Glutamatergic neuron (in vitro differentiated cells): ENCODE results near the gene BACE2. TPM values are rescaled to one million over a fixed set of nuclear protein-coding genes. Genes with fewer than 3 reads are reported as not detected.
A peak's percentile ranks its signal among the peaks of the same experiment; 100 is the strongest.

Experiments used
- DNase-seq: peaks from one replicate; pipeline ENCODE4 v3.0.0; 2022
- H3K27ac Mint-ChIP-seq: one replicate; pipeline ENCODE4 v1.8.0; 2020; ENCODE audit warnings: mild to moderate bottlenecking, mixed read lengths, inconsistent platforms; ENCODE audit not compliant: unreplicated experiment
- H3K27me3 Mint-ChIP-seq: one replicate; pipeline ENCODE4 v1.8.0; 2020; ENCODE audit warnings: mild to moderate bottlenecking, moderate library complexity, mixed read lengths, inconsistent platforms; ENCODE audit not compliant: unreplicated experiment
- H3K36me3 Mint-ChIP-seq: one replicate; pipeline ENCODE4 v1.8.0; 2020; ENCODE audit warnings: mild to moderate bottlenecking, mixed read lengths, inconsistent platforms; ENCODE audit not compliant: unreplicated experiment
- H3K4me1 Mint-ChIP-seq: one replicate; pipeline ENCODE4 v1.8.0; 2020; ENCODE audit warnings: mild to moderate bottlenecking, low read depth, mixed read lengths, inconsistent platforms; ENCODE audit not compliant: unreplicated experiment
- H3K4me3 Mint-ChIP-seq: one replicate; pipeline ENCODE4 v1.8.0; 2020; ENCODE audit warnings: mild to moderate bottlenecking, mixed read lengths, inconsistent platforms; ENCODE audit not compliant: unreplicated experiment
- H3K9me3 Mint-ChIP-seq: one replicate; pipeline ENCODE4 v1.8.0; 2020; ENCODE audit warnings: mild to moderate bottlenecking, moderate library complexity, mixed read lengths, inconsistent platforms; ENCODE audit not compliant: unreplicated experiment
- total RNA-seq: library from RNA; stranded (reverse); fragmentation: NEBNext Ultra II Directional; extraction: Animal tissue kit (Norgen Biotek cat#: 25700); gene quantifications from one replicate; pipeline ENCODE4 v1.2.1, GENCODE V29; 2021; ENCODE audit not compliant: unreplicated experiment
- TF ChIP-seq, protein P1 (sequence below): fragments of 200-600 bp; sonication (generic); IDR thresholded peaks from one replicate; pipeline ENCODE4 v1.5.0; 2021; ENCODE audit not compliant: partially characterized antibody, unreplicated experiment

BACE2 gene
- total RNA-seq, 1 donor from 2014 or later, result not detected

DNA sequence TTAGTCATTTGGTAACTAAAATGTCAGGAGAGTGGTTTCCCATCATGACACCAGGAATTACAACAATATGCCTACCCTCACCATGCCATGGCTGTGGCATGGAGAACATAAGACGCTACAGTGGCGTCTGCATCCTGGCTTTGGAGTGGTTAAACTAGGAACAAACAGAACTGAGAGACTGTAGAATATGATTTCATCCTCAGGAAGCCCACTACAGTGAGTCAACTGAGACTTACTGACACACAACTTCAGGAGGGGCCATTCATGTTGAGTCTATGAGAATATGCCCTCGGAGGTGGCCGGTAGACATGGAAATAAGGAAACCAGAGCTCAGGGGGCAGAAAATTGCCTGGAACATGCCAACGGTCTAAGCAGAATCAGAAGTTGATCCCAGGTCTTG is 5.9 kb upstream of the BACE2 start:
- Mint-ChIP-seq H3K27ac (no peak overlapping the region), H3K9me3 (no peaks in the 10 kb centered on the region), H3K4me3 (no peak overlapping the region), H3K36me3 (peaks cover 8% of the 10 kb centered on the region), H3K27me3 (peaks cover 12% of the 10 kb centered on the region), H3K4me1 (no peaks in the 10 kb centered on the region)
- TF ChIP-seq, protein P1, sequence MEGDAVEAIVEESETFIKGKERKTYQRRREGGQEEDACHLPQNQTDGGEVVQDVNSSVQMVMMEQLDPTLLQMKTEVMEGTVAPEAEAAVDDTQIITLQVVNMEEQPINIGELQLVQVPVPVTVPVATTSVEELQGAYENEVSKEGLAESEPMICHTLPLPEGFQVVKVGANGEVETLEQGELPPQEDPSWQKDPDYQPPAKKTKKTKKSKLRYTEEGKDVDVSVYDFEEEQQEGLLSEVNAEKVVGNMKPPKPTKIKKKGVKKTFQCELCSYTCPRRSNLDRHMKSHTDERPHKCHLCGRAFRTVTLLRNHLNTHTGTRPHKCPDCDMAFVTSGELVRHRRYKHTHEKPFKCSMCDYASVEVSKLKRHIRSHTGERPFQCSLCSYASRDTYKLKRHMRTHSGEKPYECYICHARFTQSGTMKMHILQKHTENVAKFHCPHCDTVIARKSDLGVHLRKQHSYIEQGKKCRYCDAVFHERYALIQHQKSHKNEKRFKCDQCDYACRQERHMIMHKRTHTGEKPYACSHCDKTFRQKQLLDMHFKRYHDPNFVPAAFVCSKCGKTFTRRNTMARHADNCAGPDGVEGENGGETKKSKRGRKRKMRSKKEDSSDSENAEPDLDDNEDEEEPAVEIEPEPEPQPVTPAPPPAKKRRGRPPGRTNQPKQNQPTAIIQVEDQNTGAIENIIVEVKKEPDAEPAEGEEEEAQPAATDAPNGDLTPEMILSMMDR, result no peak
- no peak for DNase-seq

DNA sequence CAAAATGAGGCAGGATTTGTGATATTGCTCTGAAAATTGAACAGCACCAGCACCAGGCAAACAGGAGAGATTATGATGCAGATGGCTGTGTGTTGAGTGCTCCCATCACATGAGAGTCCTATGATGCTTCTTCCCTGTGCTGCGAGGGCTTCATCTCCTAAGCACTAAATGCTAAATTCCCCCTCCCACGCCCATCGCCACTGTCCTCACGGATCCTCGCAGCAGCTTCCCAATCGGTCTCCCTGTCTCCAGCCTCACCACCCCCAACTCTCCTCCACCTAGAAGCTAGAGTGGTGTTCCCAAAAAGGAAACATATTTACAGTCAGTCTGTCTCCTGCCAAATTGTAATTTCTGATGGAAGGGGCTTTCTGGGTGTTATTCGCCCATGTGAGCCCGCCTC is 4.9 kb upstream of the BACE2 start:
- no peak for DNase-seq
- H3K4me3 Mint-ChIP-seq, result no peak overlapping the region
- no peaks in the 10 kb centered on the region for H3K4me1 Mint-ChIP-seq
- H3K36me3 Mint-ChIP-seq, result peaks cover 8% of the 10 kb centered on the region
- no peaks in the 10 kb centered on the region for H3K9me3 Mint-ChIP-seq
- peaks cover 12% of the 10 kb centered on the region for H3K27me3 Mint-ChIP-seq
- TF ChIP-seq, protein P1, result no peak
- H3K27ac Mint-ChIP-seq, result no peak overlapping the region

DNA sequence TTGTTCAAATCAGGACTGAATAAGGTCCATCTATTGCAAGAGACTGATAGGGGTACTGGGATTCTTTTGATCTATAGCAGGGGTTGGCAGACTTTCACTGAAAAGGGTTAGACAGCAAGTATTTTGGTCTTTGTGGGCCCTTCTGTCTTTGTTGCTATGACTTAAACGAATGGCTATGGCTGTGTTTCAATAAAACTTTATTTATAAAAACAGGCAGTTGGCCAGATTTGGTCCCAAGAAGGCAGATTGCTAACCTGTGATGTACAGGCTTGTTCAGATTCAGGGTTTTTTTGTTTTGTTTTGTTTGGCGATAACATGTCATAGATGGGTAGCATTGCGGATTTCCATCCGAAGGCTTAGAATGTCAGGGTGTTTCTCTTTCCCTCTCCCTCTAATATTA is 3.9 kb upstream of the BACE2 start:
- TF ChIP-seq, protein P1, result no peak
- H3K27ac Mint-ChIP-seq, result no peak overlapping the region
- H3K27me3 Mint-ChIP-seq, result peaks cover 13% of the 10 kb centered on the region

DNA sequence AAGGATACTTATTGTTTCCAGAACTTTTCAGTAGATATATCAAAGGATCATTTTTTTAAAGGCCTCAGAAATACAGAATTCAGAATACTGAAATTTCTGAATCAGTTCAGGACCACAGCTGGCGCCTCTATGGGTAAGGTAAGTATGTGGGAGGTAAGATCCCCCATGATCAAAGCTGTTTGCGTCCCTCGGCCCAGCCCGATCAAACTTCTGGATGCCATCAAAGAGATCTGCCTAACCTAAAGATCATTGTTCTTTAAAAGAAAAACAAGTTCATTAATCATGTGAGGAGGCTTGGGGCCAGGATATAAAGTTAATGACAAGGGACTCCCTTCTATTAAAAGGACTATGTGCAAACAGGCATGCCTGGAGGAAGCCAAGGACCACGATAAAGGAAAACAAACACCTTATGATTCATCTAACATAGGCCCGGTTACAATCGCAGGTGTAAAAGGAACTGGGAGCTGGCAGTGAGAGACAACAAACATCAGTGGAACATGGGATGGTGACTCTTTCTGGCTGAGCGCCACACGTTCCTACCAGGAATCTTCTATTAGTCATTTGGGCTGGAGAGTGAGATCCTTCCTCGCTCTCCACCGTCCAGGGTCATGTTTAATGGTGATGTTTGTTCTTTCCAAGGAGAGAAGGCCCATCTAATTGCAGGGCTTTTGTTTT is 2.8 kb upstream of the BACE2 start:
- H3K4me1 Mint-ChIP-seq, result peaks cover 2% of the 10 kb centered on the region
- no peaks in the 10 kb centered on the region for H3K36me3 Mint-ChIP-seq
- TF ChIP-seq, protein P1, result no peak
- peaks cover 19% of the 10 kb centered on the region for H3K27me3 Mint-ChIP-seq
- no peak overlapping the region for H3K4me3 Mint-ChIP-seq
- no peak overlapping the region for H3K27ac Mint-ChIP-seq
- DNase-seq, result no peak
- H3K9me3 Mint-ChIP-seq, result peaks cover 5% of the 10 kb centered on the region

More for the DNA sequence above, 3.9 kb upstream of the BACE2 start:
- Mint-ChIP-seq H3K9me3 (no peaks in the 10 kb centered on the region), H3K36me3 (no peaks in the 10 kb centered on the region), H3K4me1 (no peaks in the 10 kb centered on the region), H3K4me3 (no peak overlapping the region)
- DNase-seq, result no peak

DNA sequence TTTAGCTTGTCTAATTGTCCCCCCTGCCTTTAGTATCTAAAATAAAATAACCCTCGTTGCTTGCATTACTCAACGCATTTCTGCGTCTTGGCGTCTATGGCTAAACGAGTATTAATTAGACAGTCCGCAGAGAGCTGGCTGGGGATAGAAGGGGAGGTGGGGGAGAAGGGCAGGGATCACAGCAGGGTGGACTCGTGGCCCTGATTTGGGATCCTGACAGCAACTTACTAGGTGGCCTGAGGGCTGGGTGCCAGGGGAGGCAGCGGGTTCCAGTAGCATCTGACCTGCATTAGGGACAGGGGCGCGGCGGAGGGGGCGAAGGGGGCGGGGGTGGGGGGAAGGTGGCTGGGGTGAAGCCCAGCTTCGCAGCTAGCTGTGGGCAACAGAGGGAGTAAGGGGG is 1.1 kb upstream of the BACE2 start:
- peaks cover 19% of the 10 kb centered on the region for H3K27me3 Mint-ChIP-seq

More for the DNA sequence above, 1.1 kb upstream of the BACE2 start:
- Mint-ChIP-seq H3K36me3 (no peaks in the 10 kb centered on the region), H3K9me3 (peaks cover 5% of the 10 kb centered on the region), H3K4me3 (peak overlapping the region; percentile 49), H3K27ac (no peak overlapping the region), H3K4me1 (peaks cover 2% of the 10 kb centered on the region)
- TF ChIP-seq, protein P1, result no peak
- DNase-seq, result no peak
